Measurements from ENCODE around the gene INS.

INS gene
- total RNA-seq = 0 reads per million in 9 experiments

- no peak within 1 kb of the TSS for H3K27ac Mint-ChIP-seq
- no peaks in the 10 kb centered on the region for H3K4me1 Mint-ChIP-seq (ENCODE audit: low read depth in 2 of 2)
- H3K4me3 Mint-ChIP-seq = no peak within 1 kb of the TSS
- DNase-seq (no peak), ATAC-seq (replicated peaks) (no peak)
- no peaks in the 10 kb centered on the region for H3K36me3 Mint-ChIP-seq (ENCODE audit: insufficient read depth)
- no peaks in the 10 kb centered on the region for H3K9me3 Mint-ChIP-seq
- peaks cover 0 to 51% of the 10 kb centered on the region in 2 donors for H3K27me3 Mint-ChIP-seq
Measured at GRCh38 chr11:2160736-2161259, at the start of gene INS. Gene INS (minus strand): TSS chr11:2161209. CDS start chr11:2160971, 238 bp downstream.

GRCh38 chr11:2210366-2211112 lies 49.5 kb upstream of the INS start:
- H3K4me1 Mint-ChIP-seq (ENCODE audit: low read depth in 2 of 2) = peaks cover 24 to 40% of the 10 kb centered on the region in 2 donors
- H3K27ac Mint-ChIP-seq = no peak overlapping the region
- H3K9me3 Mint-ChIP-seq = no peaks in the 10 kb centered on the region
- DNase-seq = no peak
- peaks cover 0 to 10% of the 10 kb centered on the region in 2 donors for H3K27me3 Mint-ChIP-seq
- no peak overlapping the region for H3K4me3 Mint-ChIP-seq
- no peak for ATAC-seq (replicated peaks)
- H3K36me3 Mint-ChIP-seq (ENCODE audit: insufficient read depth) = no peaks in the 10 kb centered on the region

- Mint-ChIP-seq H3K27me3 (peaks cover 0 to 10% of the 10 kb centered on the region in 2 donors), H3K4me3 (no peak overlapping the region), H3K4me1 (ENCODE audit: low read depth in 2 of 2) (peaks cover 24 to 36% of the 10 kb centered on the region in 2 donors), H3K27ac (no peak overlapping the region), H3K36me3 (ENCODE audit: insufficient read depth) (no peaks in the 10 kb centered on the region), H3K9me3 (no peaks in the 10 kb centered on the region)
- ATAC-seq (replicated peaks) = no peak
- no peak for DNase-seq
Measured at GRCh38 chr11:2209900-2210321, 48.9 kb upstream of the INS start.

- H3K36me3 Mint-ChIP-seq (ENCODE audit: insufficient read depth) = no peaks in the 10 kb centered on the region
- H3K4me3 Mint-ChIP-seq = no peak overlapping the region
- no peaks in the 10 kb centered on the region for H3K9me3 Mint-ChIP-seq
- H3K4me1 Mint-ChIP-seq (ENCODE audit: low read depth in 2 of 2) = peaks cover 21 to 31% of the 10 kb centered on the region in 2 donors
- H3K27me3 Mint-ChIP-seq = peaks cover 0 to 10% of the 10 kb centered on the region in 2 donors
- DNase-seq (no peak), ATAC-seq (replicated peaks) (no peak)
- no peak overlapping the region for H3K27ac Mint-ChIP-seq
Measured at GRCh38 chr11:2209370-2209801, 48.4 kb upstream of the INS start.

GRCh38 chr11:2208691-2209369 lies 47.8 kb upstream of the INS start:
- Mint-ChIP-seq H3K4me3 (no peak overlapping the region), H3K27ac (no peak overlapping the region), H3K4me1 (ENCODE audit: low read depth in 2 of 2) (peaks cover 16 to 25% of the 10 kb centered on the region in 2 donors), H3K9me3 (no peaks in the 10 kb centered on the region), H3K36me3 (ENCODE audit: insufficient read depth) (no peaks in the 10 kb centered on the region), H3K27me3 (peaks cover 0 to 10% of the 10 kb centered on the region in 2 donors)
- ATAC-seq (replicated peaks) = no peak
- DNase-seq = no peak

- H3K27me3 Mint-ChIP-seq = peaks cover 0 to 10% of the 10 kb centered on the region in 2 donors
- no peaks in the 10 kb centered on the region for H3K36me3 Mint-ChIP-seq (ENCODE audit: insufficient read depth)
- H3K4me3 Mint-ChIP-seq = peak overlapping the region in 1 of 2 donors; percentile 17
- no peak overlapping the region for H3K27ac Mint-ChIP-seq
- peaks cover 9 to 20% of the 10 kb centered on the region in 2 donors for H3K4me1 Mint-ChIP-seq (ENCODE audit: low read depth in 2 of 2)
- no peak for ATAC-seq (replicated peaks)
- no peaks in the 10 kb centered on the region for H3K9me3 Mint-ChIP-seq
- no peak for DNase-seq
Measured at GRCh38 chr11:2207773-2208621, 47.0 kb upstream of the INS start.

- Mint-ChIP-seq H3K36me3 (ENCODE audit: insufficient read depth) (no peaks in the 10 kb centered on the region), H3K4me3 (no peak overlapping the region), H3K27ac (no peak overlapping the region), H3K9me3 (no peaks in the 10 kb centered on the region), H3K27me3 (peaks cover 0 to 10% of the 10 kb centered on the region in 2 donors), H3K4me1 (ENCODE audit: low read depth in 2 of 2) (peaks cover 5 to 16% of the 10 kb centered on the region in 2 donors)
- DNase-seq = no peak
- no peak for ATAC-seq (replicated peaks)
Measured at GRCh38 chr11:2207212-2207611, 46.2 kb upstream of the INS start.

GRCh38 chr11:2205981-2206690 lies 45.1 kb upstream of the INS start:
- DNase-seq = no peak
- H3K27me3 Mint-ChIP-seq = peaks cover 0 to 10% of the 10 kb centered on the region in 2 donors
- H3K4me3 Mint-ChIP-seq = no peak overlapping the region
- H3K4me1 Mint-ChIP-seq (ENCODE audit: low read depth in 2 of 2) = peaks cover 5 to 14% of the 10 kb centered on the region in 2 donors
- no peaks in the 10 kb centered on the region for H3K36me3 Mint-ChIP-seq (ENCODE audit: insufficient read depth)
- no peak overlapping the region for H3K27ac Mint-ChIP-seq
- ATAC-seq (replicated peaks) = no peak
- peaks cover 0 to 2% of the 10 kb centered on the region in 2 donors for H3K9me3 Mint-ChIP-seq

GRCh38 chr11:2205214-2205720 lies 44.3 kb upstream of the INS start:
- Mint-ChIP-seq H3K4me1 (ENCODE audit: low read depth in 2 of 2) (peaks cover 5 to 11% of the 10 kb centered on the region in 2 donors), H3K4me3 (no peak overlapping the region), H3K27ac (no peak overlapping the region), H3K27me3 (peaks cover 0 to 10% of the 10 kb centered on the region in 2 donors), H3K36me3 (ENCODE audit: insufficient read depth) (no peaks in the 10 kb centered on the region), H3K9me3 (peaks cover 1 to 8% of the 10 kb centered on the region in 2 donors)
- DNase-seq (no peak), ATAC-seq (replicated peaks) (no peak)

GRCh38 chr11:2204361-2205213 lies 43.6 kb upstream of the INS start:
- DNase-seq = no peak
- Mint-ChIP-seq H3K27ac (no peak overlapping the region), H3K27me3 (peaks cover 0 to 10% of the 10 kb centered on the region in 2 donors), H3K36me3 (ENCODE audit: insufficient read depth) (no peaks in the 10 kb centered on the region), H3K4me1 (ENCODE audit: low read depth in 2 of 2) (peaks cover 5 to 11% of the 10 kb centered on the region in 2 donors), H3K4me3 (no peak overlapping the region), H3K9me3 (peaks cover 1 to 8% of the 10 kb centered on the region in 2 donors)
- no peak for ATAC-seq (replicated peaks)

GRCh38 chr11:2203440-2204259 lies 42.6 kb upstream of the INS start:
- peaks cover 1 to 8% of the 10 kb centered on the region in 2 donors for H3K9me3 Mint-ChIP-seq
- H3K4me1 Mint-ChIP-seq (ENCODE audit: low read depth in 2 of 2) = peaks cover 5 to 14% of the 10 kb centered on the region in 2 donors
- H3K27ac Mint-ChIP-seq = no peak overlapping the region
- ATAC-seq (replicated peaks) (no peak), DNase-seq (no peak)
- no peaks in the 10 kb centered on the region for H3K36me3 Mint-ChIP-seq (ENCODE audit: insufficient read depth)
- H3K4me3 Mint-ChIP-seq = no peak overlapping the region
- peaks cover 0 to 10% of the 10 kb centered on the region in 2 donors for H3K27me3 Mint-ChIP-seq

All from effector memory CD8-positive, alpha-beta T cell (primary cell).